Smooth muscle cell (in vitro differentiated cells): ENCODE measurements around the gene TRIM8. TPM values are rescaled to one million over a fixed set of nuclear protein-coding genes. Genes with fewer than 3 reads are reported as not detected.

Experiments
- DNase-seq: peaks from one replicate; lab custom pipeline; 2025; ENCODE audit not compliant: unreplicated experiment; lab: John Stamatoyannopoulos, UW
- H2AFZ ChIP-seq: fragments of 200-600 bp; sonication (generic); 2 replicates; pipeline ENCODE4 v1.6.0; 2016; ENCODE audit warnings: antibody characterized with exemption, low read depth, mild to moderate bottlenecking
- H3F3A ChIP-seq: fragments of 200-600 bp; sonication (generic); 2 replicates; pipeline ENCODE4 v1.6.0; 2017; ENCODE audit warnings: antibody characterized with exemption, low read depth
- H3K27ac ChIP-seq: fragments of 200-600 bp; sonication (generic); 2 replicates; pipeline ENCODE4 v1.5.1; 2016; ENCODE audit warnings: low read depth, mild to moderate bottlenecking
- H3K27me3 ChIP-seq: fragments of 200-600 bp; sonication (generic); 2 replicates; pipeline ENCODE4 v1.6.1; 2016; ENCODE audit warnings: low read depth, mild to moderate bottlenecking
- H3K36me3 ChIP-seq: fragments of 200-600 bp; sonication (generic); 2 replicates; pipeline ENCODE4 v1.5.1; 2016; ENCODE audit warnings: low read depth
- H3K4me1 ChIP-seq: fragments of 200-600 bp; sonication (generic); 2 replicates; pipeline ENCODE4 v1.5.1; 2016; ENCODE audit warnings: low read depth
- H3K4me2 ChIP-seq: fragments of 200-600 bp; sonication (generic); 2 replicates; pipeline ENCODE4 v1.6.0; 2016; ENCODE audit warnings: mild to moderate bottlenecking
- H3K4me3 ChIP-seq: fragments of 200-600 bp; sonication (generic); 2 replicates; pipeline ENCODE4 v1.5.1; 2016; ENCODE audit warnings: mild to moderate bottlenecking
- H3K79me2 ChIP-seq: fragments of 200-600 bp; sonication (generic); 2 replicates; pipeline ENCODE4 v1.6.0; 2016; ENCODE audit warnings: low read depth, mild to moderate bottlenecking
- H3K9ac ChIP-seq: fragments of 200-600 bp; sonication (generic); 2 replicates; pipeline ENCODE4 v1.6.0; 2016; ENCODE audit warnings: low read depth
- H3K9me3 ChIP-seq: fragments of 200-600 bp; sonication (generic); replicated peaks from 2 replicates; pipeline ENCODE4 v1.5.1; 2016; ENCODE audit warnings: low read depth
- H4K20me1 ChIP-seq: fragments of 200-600 bp; sonication (generic); 2 replicates; pipeline ENCODE4 v1.6.0; 2016; ENCODE audit warnings: low read depth
- WGBS: methylation state at CpG from one replicate; pipeline ENCODE4 v1.1.7; 2016; ENCODE audit warnings: low lambda C conversion rate; 5-methylcytosine and 5-hydroxymethylcytosine counted together
- polyA plus RNA-seq: library from polyadenylated mRNA; unstranded; fragments of >200 nt; fragmentation: Nextera tagmentation; extraction: Ambion mirVana; gene quantifications from 2 replicates; pipeline ENCODE4 v1.2.1, GENCODE V29; 2016
- total RNA-seq: library from RNA; depleted of rRNA; stranded (reverse); fragments of >200 nt; gene quantifications from 2 replicates; pipeline ENCODE4 v1.2.3, GENCODE V29; 2014
- TF ChIP-seq, protein P1 (sequence below): fragments of 200-600 bp; sonication (generic); IDR thresholded peaks from 2 replicates; pipeline ENCODE4 v1.5.1; 2017; ENCODE audit warnings: borderline replicate concordance, mild to moderate bottlenecking, antibody characterized with exemption; ENCODE audit not compliant: insufficient read depth, poor library complexity, severe bottlenecking

Gene TRIM8
- total and polyA plus RNA-seq, 2 experiments from 2014 or later: 78.0 to 78.8 TPM

DNA sequence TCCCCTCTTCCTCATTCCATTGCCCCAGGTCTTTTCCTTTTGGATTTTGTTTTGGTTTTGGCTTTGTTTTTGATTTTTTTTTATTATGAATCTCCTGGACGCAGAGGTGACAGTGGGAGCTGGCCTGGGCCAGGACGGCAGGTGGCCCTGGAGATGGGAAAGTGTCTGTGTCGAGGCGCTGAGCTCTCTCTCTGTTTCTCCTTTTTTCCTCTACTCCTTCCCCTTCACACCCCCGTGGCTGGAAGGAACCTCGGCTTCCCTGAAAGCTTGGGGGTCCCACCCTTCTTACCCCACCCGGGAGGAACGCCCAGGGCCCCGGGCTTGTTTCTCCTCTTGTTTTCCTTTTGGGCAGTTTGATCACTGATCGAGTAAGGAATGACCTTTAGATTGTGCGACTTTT lies 13.2 kb downstream of the TRIM8 start:
- H3K4me3 ChIP-seq: no peak overlapping the region
- H3K27ac ChIP-seq: no peak overlapping the region
- TF ChIP-seq, protein P1, sequence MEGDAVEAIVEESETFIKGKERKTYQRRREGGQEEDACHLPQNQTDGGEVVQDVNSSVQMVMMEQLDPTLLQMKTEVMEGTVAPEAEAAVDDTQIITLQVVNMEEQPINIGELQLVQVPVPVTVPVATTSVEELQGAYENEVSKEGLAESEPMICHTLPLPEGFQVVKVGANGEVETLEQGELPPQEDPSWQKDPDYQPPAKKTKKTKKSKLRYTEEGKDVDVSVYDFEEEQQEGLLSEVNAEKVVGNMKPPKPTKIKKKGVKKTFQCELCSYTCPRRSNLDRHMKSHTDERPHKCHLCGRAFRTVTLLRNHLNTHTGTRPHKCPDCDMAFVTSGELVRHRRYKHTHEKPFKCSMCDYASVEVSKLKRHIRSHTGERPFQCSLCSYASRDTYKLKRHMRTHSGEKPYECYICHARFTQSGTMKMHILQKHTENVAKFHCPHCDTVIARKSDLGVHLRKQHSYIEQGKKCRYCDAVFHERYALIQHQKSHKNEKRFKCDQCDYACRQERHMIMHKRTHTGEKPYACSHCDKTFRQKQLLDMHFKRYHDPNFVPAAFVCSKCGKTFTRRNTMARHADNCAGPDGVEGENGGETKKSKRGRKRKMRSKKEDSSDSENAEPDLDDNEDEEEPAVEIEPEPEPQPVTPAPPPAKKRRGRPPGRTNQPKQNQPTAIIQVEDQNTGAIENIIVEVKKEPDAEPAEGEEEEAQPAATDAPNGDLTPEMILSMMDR: no peak
- H3K79me2 ChIP-seq: peaks cover 24% of the 10 kb centered on the region
- no peak overlapping the region for H2AFZ ChIP-seq
- H3K4me2 ChIP-seq: no peak overlapping the region
- no peak overlapping the region for H3K9ac ChIP-seq
- DNase-seq: no peak
- peaks cover 61% of the 10 kb centered on the region for H4K20me1 ChIP-seq
- no peaks in the 10 kb centered on the region for H3K9me3 ChIP-seq
- H3K27me3 ChIP-seq: no peaks in the 10 kb centered on the region
- WGBS: 95% methylated on average over 11 of the region's 11 CpGs
- H3K36me3 ChIP-seq: no peaks in the 10 kb centered on the region
- H3F3A ChIP-seq: peaks cover 9% of the 10 kb centered on the region
- peaks cover 11% of the 10 kb centered on the region for H3K4me1 ChIP-seq

DNA sequence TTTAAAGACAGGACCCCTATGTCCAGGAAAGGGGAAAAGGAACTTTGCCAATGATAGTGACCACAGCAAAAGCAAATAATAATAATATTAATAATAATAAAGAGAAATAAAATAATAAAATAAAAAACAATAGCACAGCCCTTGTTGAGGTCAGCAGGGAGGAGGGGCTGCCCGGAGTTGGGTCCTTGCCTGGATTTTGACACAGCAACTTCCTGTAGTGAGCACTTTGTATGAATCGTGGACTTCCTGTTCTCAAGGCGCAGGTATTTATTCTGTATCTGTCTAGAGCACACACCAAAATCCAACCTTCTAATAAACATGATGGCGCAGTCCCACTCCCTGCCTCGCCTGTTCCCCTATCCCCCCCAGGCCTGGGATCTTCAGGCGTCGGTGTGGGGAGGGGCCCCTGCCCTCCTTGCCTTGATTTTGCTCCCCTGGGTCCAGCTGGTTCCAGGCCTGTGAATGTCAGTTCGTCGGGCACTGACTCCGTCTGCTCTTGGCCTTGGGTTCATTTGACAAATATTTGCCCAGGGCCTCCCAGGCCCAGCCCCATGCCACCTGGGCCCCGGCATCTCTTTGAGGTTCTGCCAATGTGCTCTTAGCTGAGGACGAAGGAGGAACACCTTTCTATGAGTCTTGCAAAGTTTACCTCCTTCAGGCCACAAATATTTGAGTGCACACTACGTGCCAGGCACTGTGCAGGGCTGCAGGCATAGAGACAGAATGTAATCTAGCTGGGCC lies 13.9 kb downstream of the TRIM8 start:
- no peaks in the 10 kb centered on the region for H3K27me3 ChIP-seq
- no peaks in the 10 kb centered on the region for H3K9me3 ChIP-seq
- H4K20me1 ChIP-seq: peaks cover 54% of the 10 kb centered on the region
- peaks cover 16% of the 10 kb centered on the region for H3K79me2 ChIP-seq
- WGBS: 91% methylated on average over 13 of the region's 13 CpGs
- no peak overlapping the region for H3K4me2 ChIP-seq
- no peak overlapping the region for H3K27ac ChIP-seq
- H3K4me3 ChIP-seq: no peak overlapping the region
- TF ChIP-seq, protein P1: no peak
- H3K9ac ChIP-seq: no peak overlapping the region
- DNase-seq: no peak
- H3K4me1 ChIP-seq: peaks cover 11% of the 10 kb centered on the region
- peaks cover 9% of the 10 kb centered on the region for H3F3A ChIP-seq
- no peaks in the 10 kb centered on the region for H3K36me3 ChIP-seq
- no peak overlapping the region for H2AFZ ChIP-seq

- Histone ChIP-seq H3K36me3 (no peaks in the 10 kb centered on the region), H3K9ac (no peak overlapping the region), H3K27me3 (no peaks in the 10 kb centered on the region), H3K27ac (no peak overlapping the region), H3F3A (peaks cover 9% of the 10 kb centered on the region), H3K4me1 (peaks cover 11% of the 10 kb centered on the region), H3K4me3 (no peak overlapping the region), H3K79me2 (peaks cover 10% of the 10 kb centered on the region), H2AFZ (no peak overlapping the region), H3K4me2 (no peak overlapping the region), H3K9me3 (no peaks in the 10 kb centered on the region), H4K20me1 (peaks cover 47% of the 10 kb centered on the region)
- TF ChIP-seq, protein P1: no peak
- no peak for DNase-seq
- 88% methylated on average over 5 of the region's 5 CpGs for WGBS
Observed at GRCh38 chr10:102658802-102659201, 14.5 kb downstream of the TRIM8 start.
